HepG2 (cell line): Measurements from ENCODE around the gene PIEZO2. TPM values are rescaled to one million over a fixed set of nuclear protein-coding genes. Genes with fewer than 3 reads are reported as not detected.

Experiments
- ATAC-seq: fragments of 200-7000 bp; cut with Tn5 transposase; 3 replicates; pipeline ENCODE4 v1.9.1; 2020; ENCODE audit warnings: mild to moderate bottlenecking, moderate library complexity
- BruUV-seq: library from RNA; stranded (reverse); fragments of 400-500 nt; replicated peaks from 2 replicates; lab custom pipeline; 2021; lab: Mats Ljungman, UMichigan
- CTCF ChIA-PET: fragments of 300-600 bp; formaldehyde crosslinking; extraction: SDS; loops from one replicate; lab custom pipeline; 2021; ENCODE audit warnings: low total read pairs, inconsistent platforms, low intra/inter-chr PET ratio; lab: Yijun Ruan, JAX
- POLR2A ChIA-PET: fragments of 350-600 bp; sonication (Branson Sonifier 250); formaldehyde crosslinking; loops from one replicate; lab custom pipeline; 2020; ENCODE audit warnings: antibody characterized with exemption, inconsistent platforms; lab: Yijun Ruan, JAX
- DNase-seq: peaks from one replicate; pipeline ENCODE4 v3.0.0-alpha.2; 2015; ENCODE audit warnings: low spot score
- FAIRE-seq: peaks from 3 replicates; lab custom pipeline; 2011; peaks lifted over from hg19 to GRCh38; lab: Jason Lieb, UNC
- H2AFZ ChIP-seq: one replicate; pipeline ENCODE4 v1.6.1; 2011; ENCODE audit warnings: low read length, inconsistent platforms
- H3K27ac ChIP-seq: fragments of 300-600 bp; 3 replicates; pipeline ENCODE4 v1.8.0; 2011; ENCODE audit warnings: mixed run types, mild to moderate bottlenecking, mixed read lengths, low read length, inconsistent platforms; ENCODE audit not compliant: insufficient read depth; ENCODE audit errors: extremely low read length
- H3K27me3 ChIP-seq, 2 experiments: fragments of 200-600 bp in 1 of 2; 2 replicates in 1 of 2; 3 replicates in 1 of 2; pipeline versions ENCODE4 v1.6.0 to v1.8.0; 2011; ENCODE audit warnings: low read length in 2 of 2, mild to moderate bottlenecking in 2 of 2, moderate library complexity in 2 of 2, inconsistent platforms in 1 of 2; ENCODE audit not compliant: insufficient read depth in 2 of 2, control insufficient read depth in 1 of 2
- H3K36me3 ChIP-seq, 2 experiments: fragments of 200-600 bp in 1 of 2; replicated peaks in 1 of 2; 2 replicates in 1 of 2; 3 replicates in 1 of 2; pipeline versions ENCODE4 v1.5.1 to v1.8.0; 2011; ENCODE audit warnings: low read length in 2 of 2, inconsistent platforms in 1 of 2; ENCODE audit not compliant: insufficient read depth in 2 of 2, control insufficient read depth in 1 of 2
- H3K4me1 ChIP-seq: 2 replicates; pipeline ENCODE4 v1.5.1; 2012; ENCODE audit warnings: low read length, inconsistent platforms; ENCODE audit not compliant: insufficient read depth
- H3K4me2 ChIP-seq: 2 replicates; pipeline ENCODE4 v1.6.0; 2011; ENCODE audit warnings: low read depth, low read length, inconsistent platforms
- H3K4me3 ChIP-seq, 3 experiments: fragments of 200-600 bp in 1 of 3; sonication (generic), shearing (Covaris generic) in 1 of 3; replicated peaks in 1 of 3; 2 replicates each; pipeline ENCODE4 v1.5.1; 2011 to 2016; ENCODE audit warnings: low read length in 3 of 3, inconsistent platforms in 2 of 3, low read depth in 2 of 3, mild to moderate bottlenecking in 2 of 3, control low read depth in 1 of 3, mixed read lengths in 1 of 3; ENCODE audit not compliant: insufficient read depth in 1 of 3
- H3K79me2 ChIP-seq: one replicate; pipeline ENCODE4 v1.6.1; 2011; ENCODE audit warnings: low read length, inconsistent platforms; ENCODE audit not compliant: insufficient read depth
- H3K9ac ChIP-seq: 2 replicates; pipeline ENCODE4 v1.6.0; 2011; ENCODE audit warnings: mild to moderate bottlenecking, low read depth, low read length, inconsistent platforms; ENCODE audit not compliant: insufficient read depth
- H3K9me3 ChIP-seq: 2 replicates; pipeline ENCODE4 v1.5.1; 2012; ENCODE audit warnings: mild to moderate bottlenecking, low read length
- H4K20me1 ChIP-seq: 2 replicates; pipeline ENCODE4 v1.6.0; 2011; ENCODE audit warnings: inconsistent platforms, mild to moderate bottlenecking, low read length, moderate library complexity; ENCODE audit not compliant: insufficient read depth
- CBFB ChIP-seq: sonication (generic); formaldehyde crosslinking; IDR thresholded peaks from 2 replicates; pipeline ENCODE4 v1.4.0; 2020; ENCODE audit warnings: missing genetic modification reagents
- CEBPG ChIP-seq: IDR thresholded peaks from 2 replicates; pipeline ENCODE4 v1.6.1; 2016
- EED ChIP-seq: sonication (generic); formaldehyde crosslinking; IDR thresholded peaks from 2 replicates; pipeline ENCODE4 v1.5.0; 2020; ENCODE audit warnings: mild to moderate bottlenecking, missing genetic modification reagents
- KDM4B ChIP-seq: sonication (generic); formaldehyde crosslinking; IDR thresholded peaks from 2 replicates; pipeline ENCODE4 v1.4.0; 2020; ENCODE audit warnings: missing genetic modification reagents
- SATB2 ChIP-seq: sonication (generic); formaldehyde crosslinking; IDR thresholded peaks from 2 replicates; pipeline ENCODE4 v1.5.0; 2020; ENCODE audit warnings: missing genetic modification reagents
- ZNF567 ChIP-seq: sonication (generic); formaldehyde crosslinking; IDR thresholded peaks from 2 replicates; pipeline ENCODE4 v1.8.1; 2023; ENCODE audit warnings: mild to moderate bottlenecking, missing genetic modification reagents, borderline replicate concordance
- WGBS: methylation state at CpG from one replicate; pipeline ENCODE4 v1.1.6; 2017; ENCODE audit warnings: low lambda C conversion rate; 5-methylcytosine and 5-hydroxymethylcytosine counted together
- in situ Hi-C: cut with HindIII; loops from 2 replicates; pipeline ENCODE4 v1.10.0; 2017; ENCODE audit warnings: low pct_unique_long_range_greater_than_20kb; ENCODE audit not compliant: extremely low pct_ligation_motif_present
- intact Hi-C: fragments of 100-400 bp; cut with micrococcal nuclease; formaldehyde crosslinking; loops from one replicate; pipeline ENCODE4 v1.10.0; 2022; ENCODE audit not compliant: unreplicated experiment
- polyA plus RNA-seq, 8 experiments: library from polyadenylated mRNA; depleted of rRNA in 3 of 8; stranded (reverse) in 7 of 8; unstranded in 1 of 8; fragments of >200 nt; fragmentation: Illumina TruSeq in 4 of 8; extraction: Trizol in 4 of 8; gene quantifications; 2 replicates each; pipeline versions ENCODE4 v1.2.1 to v1.2.3, GENCODE V29; 2011 to 2016; ENCODE audit warnings: low read depth in 4 of 8, missing spikeins in 1 of 8, mixed read lengths in 1 of 8; ENCODE audit not compliant: insufficient read depth in 1 of 8
- total RNA-seq, 5 experiments: library from RNA; depleted of rRNA; stranded (reverse); fragments of >200 nt; fragmentation: Illumina TruSeq; extraction: Trizol; gene quantifications; 2 replicates each; pipeline ENCODE4 v1.2.3, GENCODE V29; 2016; ENCODE audit warnings: low read depth in 1 of 5
- TF ChIP-seq, protein P1 (sequence below): sonication (generic); formaldehyde crosslinking; IDR thresholded peaks from 2 replicates; pipeline ENCODE4 v1.8.1; 2023; ENCODE audit warnings: mild to moderate bottlenecking, missing genetic modification reagents
- TF ChIP-seq, protein P2 (sequence below): sonication (generic); formaldehyde crosslinking; IDR thresholded peaks from 2 replicates; pipeline ENCODE4 v1.4.0; 2020; ENCODE audit warnings: mild to moderate bottlenecking, missing genetic modification reagents

PIEZO2 gene
- total and polyA plus RNA-seq, 2 of the 13 experiments (the other 11 are each of a cell fraction or from before 2014, with no cell fraction given) = 15.2 to 27.2 TPM

GRCh38 chr18:10718809-10719208 is 430.6 kb downstream of the PIEZO2 start:
- 68% methylated on average over 3 of the region's 3 CpGs for WGBS
- Histone ChIP-seq H3K79me2 (no peaks in the 10 kb centered on the region), H3K27me3 (no peaks in the 10 kb centered on the region), H3K27ac (no peak overlapping the region), H3K4me2 (no peak overlapping the region), H4K20me1 (no peaks in the 10 kb centered on the region), H3K9me3 (no peaks in the 10 kb centered on the region), H3K4me1 (no peaks in the 10 kb centered on the region), H3K4me3 (no peak overlapping the region), H3K36me3 (peaks cover 0 to 2% of the 10 kb centered on the region in 2 experiments; a peak in 1 of 5 replicates), H3K9ac (no peak overlapping the region), H2AFZ (no peak overlapping the region)
- ChIA-PET CTCF (no interaction called here), POLR2A (no interaction called here)
- in situ Hi-C loops (no loop called here), intact Hi-C loops (no loop called here)
- no peak for FAIRE-seq
- no peak for DNase-seq
- BruUV-seq = no TSS peak
- ATAC-seq = no peak
- TF ChIP-seq KDM4B (CRISPR knock-in tag) (no peak), CEBPG (no peak), SATB2 (no peak), CBFB (CRISPR knock-in tag) (no peak), EED (CRISPR knock-in tag) (no peak), ZNF567 (CRISPR knock-in tag) (no peak)
- TF ChIP-seq, protein P1, sequence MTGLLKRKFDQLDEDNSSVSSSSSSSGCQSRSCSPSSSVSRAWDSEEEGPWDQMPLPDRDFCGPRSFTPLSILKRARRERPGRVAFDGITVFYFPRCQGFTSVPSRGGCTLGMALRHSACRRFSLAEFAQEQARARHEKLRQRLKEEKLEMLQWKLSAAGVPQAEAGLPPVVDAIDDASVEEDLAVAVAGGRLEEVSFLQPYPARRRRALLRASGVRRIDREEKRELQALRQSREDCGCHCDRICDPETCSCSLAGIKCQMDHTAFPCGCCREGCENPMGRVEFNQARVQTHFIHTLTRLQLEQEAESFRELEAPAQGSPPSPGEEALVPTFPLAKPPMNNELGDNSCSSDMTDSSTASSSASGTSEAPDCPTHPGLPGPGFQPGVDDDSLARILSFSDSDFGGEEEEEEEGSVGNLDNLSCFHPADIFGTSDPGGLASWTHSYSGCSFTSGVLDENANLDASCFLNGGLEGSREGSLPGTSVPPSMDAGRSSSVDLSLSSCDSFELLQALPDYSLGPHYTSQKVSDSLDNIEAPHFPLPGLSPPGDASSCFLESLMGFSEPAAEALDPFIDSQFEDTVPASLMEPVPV = no peak
- TF ChIP-seq, protein P2, sequence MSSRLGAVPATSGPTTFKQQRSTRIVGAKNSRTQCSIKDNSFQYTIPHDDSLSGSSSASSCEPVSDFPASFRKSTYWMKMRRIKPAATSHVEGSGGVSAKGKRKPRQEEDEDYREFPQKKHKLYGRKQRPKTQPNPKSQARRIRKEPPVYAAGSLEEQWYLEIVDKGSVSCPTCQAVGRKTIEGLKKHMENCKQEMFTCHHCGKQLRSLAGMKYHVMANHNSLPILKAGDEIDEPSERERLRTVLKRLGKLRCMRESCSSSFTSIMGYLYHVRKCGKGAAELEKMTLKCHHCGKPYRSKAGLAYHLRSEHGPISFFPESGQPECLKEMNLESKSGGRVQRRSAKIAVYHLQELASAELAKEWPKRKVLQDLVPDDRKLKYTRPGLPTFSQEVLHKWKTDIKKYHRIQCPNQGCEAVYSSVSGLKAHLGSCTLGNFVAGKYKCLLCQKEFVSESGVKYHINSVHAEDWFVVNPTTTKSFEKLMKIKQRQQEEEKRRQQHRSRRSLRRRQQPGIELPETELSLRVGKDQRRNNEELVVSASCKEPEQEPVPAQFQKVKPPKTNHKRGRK (CRISPR knock-in tag) = no peak
